ENCODE data around the gene MUC6.

GRCh38 chr11:1033016-1033798 lies 3.3 kb downstream of the MUC6 start:
- no peak for TF ChIP-seq EZH2 (IDR thresholded peaks at IDR 0.05; ENCODE audit: insufficient read depth, poor library complexity, severe bottlenecking)
- TF ChIP-seq EZH2phosphoT487 (IDR thresholded peaks at IDR 0.05; ENCODE audit: insufficient read depth, low read depth), result no peak

Data from GM23248 (cell line).